ENCODE measurements around the gene CFTR. TPM values are rescaled to one million over a fixed set of nuclear protein-coding genes. Genes with fewer than 3 reads are reported as not detected.

CFTR gene
- total and polyA plus RNA-seq, 2 of the 4 experiments (the other 2 are of a cell fraction), result 0.18 to 0.21 TPM

GRCh38 chr7:117630501-117630900 is 150.7 kb downstream of the CFTR start:
- no TSS peak for BruUV-seq (replicated peaks)
- POLR2A ChIA-PET (ENCODE audit: unreplicated experiment), result no interaction called here

More at GRCh38 chr7:117630501-117630900, 150.7 kb downstream of the CFTR start:
- H3K4ac ChIP-seq (ENCODE audit: low read depth, low read length), result peak overlapping the region; percentile 31
- no peaks in the 10 kb centered on the region for H3K27me3 ChIP-seq (ENCODE audit: control insufficient read depth, insufficient read depth, low read length)
- H3K9me1 ChIP-seq (ENCODE audit: insufficient read depth, low read length), result no peaks in the 10 kb centered on the region
- peak overlapping the region; percentile 46 for H2BK5ac ChIP-seq (ENCODE audit: low read depth, low read length, poor library complexity, severe bottlenecking)
- H3K79me1 ChIP-seq (ENCODE audit: low read depth in 1 of 2, low read length in 2 of 2), result no peaks in the 10 kb centered on the region
- H3K14ac ChIP-seq (replicated peaks; ENCODE audit: low read depth, low read length), result no peak overlapping the region; the same call in 1 of the 2 replicates
- DNase-seq (no peak), ATAC-seq (ENCODE audit: low read depth) (no peak)
- H3K56ac ChIP-seq (ENCODE audit: extremely low read depth, insufficient read depth, low read length), result no peak overlapping the region
- no peak overlapping the region for H3K4me2 ChIP-seq (ENCODE audit: low read depth, low read length)
- WGBS, 2 experiments (ENCODE audit: extremely low coverage in 2 of 2, insufficient read length in 1 of 2), result no CpG with 5 or more reads among the region's 4 CpGs
- no peak overlapping the region for H3K9ac ChIP-seq (ENCODE audit: low read depth, low read length)
- no peak overlapping the region for H2AK9ac ChIP-seq (replicated peaks; ENCODE audit: low read depth, low read length, poor library complexity)
- peak overlapping the region; percentile 6; the same call in 1 of the 2 replicates for H2BK20ac ChIP-seq (ENCODE audit: low read depth, low read length)
- H2BK120ac ChIP-seq (ENCODE audit: low read depth, low read length), result peak overlapping the region; percentile 9
- TF ChIP-seq CEBPB (IDR thresholded peaks at IDR 0.05; ENCODE audit: low read depth, low read length) (no peak), NFE2L2 (IDR thresholded peaks at IDR 0.05; ENCODE audit: low read depth, low read length) (no peak), SMC3 (IDR thresholded peaks at IDR 0.05; ENCODE audit: low read depth, low read length) (no peak)
- in situ Hi-C loops (cut with MboI; ENCODE audit: low sequenced_read_pairs), result no loop called here
- H3K18ac ChIP-seq (ENCODE audit: low read depth, low read length), result peak overlapping the region; percentile 97
- H4K20me1 ChIP-seq (ENCODE audit: insufficient read depth, low read length), result no peaks in the 10 kb centered on the region
- no peak overlapping the region for H2BK15ac ChIP-seq (ENCODE audit: low read depth, low read length)
- H3K4me3 ChIP-seq (ENCODE audit: insufficient read depth, low read depth, low read length), result no peak overlapping the region
- H2AFZ ChIP-seq (replicated peaks; ENCODE audit: low read length, poor library complexity), result peak overlapping the region; percentile 77
- CTCF ChIA-PET, result no interaction called here
- H3K9me3 ChIP-seq (ENCODE audit: control insufficient read depth, insufficient read depth, low read length), result 0 out of 2 replicates have a peak, but pooled peaks cover 2% of the 10 kb centered on the region
- H4K5ac ChIP-seq (ENCODE audit: low read depth, low read length), result peak overlapping the region; percentile 80; the same call in 1 of the 2 replicates
- no peaks in the 10 kb centered on the region for H3K36me3 ChIP-seq (ENCODE audit: control insufficient read depth, insufficient read depth, low read length)
- H3K4me1 ChIP-seq (ENCODE audit: control insufficient read depth, insufficient read depth, low read length), result no peaks in the 10 kb centered on the region
- no peak overlapping the region for H3K23ac ChIP-seq (ENCODE audit: low read depth, low read length)
- intact Hi-C loops (cut with micrococcal nuclease), result no loop called here
- no peak overlapping the region for H3K27ac ChIP-seq (ENCODE audit: insufficient read depth, low read length)
- peak overlapping the region in 1 of 2 experiments; percentile 61; a peak in 2 of 4 replicates for H4K8ac ChIP-seq (ENCODE audit: low read depth in 2 of 2, low read length in 2 of 2)
- peak overlapping the region; percentile 38; the same call in 1 of the 2 replicates for H4K91ac ChIP-seq (ENCODE audit: insufficient read depth, low read depth, low read length)
- dilution Hi-C loops (cut with HindIII; ENCODE audit: low sequenced_read_pairs, unreplicated experiment), result no loop called here
- no peak overlapping the region for H2AK5ac ChIP-seq (ENCODE audit: low read depth, low read length)
